ENCODE data around the gene PTPRN2. TPM values are rescaled to one million over a fixed set of nuclear protein-coding genes. Genes with fewer than 3 reads are reported as not detected.

Gene PTPRN2
- total RNA-seq, 1 donor = 0.09 TPM

DNA sequence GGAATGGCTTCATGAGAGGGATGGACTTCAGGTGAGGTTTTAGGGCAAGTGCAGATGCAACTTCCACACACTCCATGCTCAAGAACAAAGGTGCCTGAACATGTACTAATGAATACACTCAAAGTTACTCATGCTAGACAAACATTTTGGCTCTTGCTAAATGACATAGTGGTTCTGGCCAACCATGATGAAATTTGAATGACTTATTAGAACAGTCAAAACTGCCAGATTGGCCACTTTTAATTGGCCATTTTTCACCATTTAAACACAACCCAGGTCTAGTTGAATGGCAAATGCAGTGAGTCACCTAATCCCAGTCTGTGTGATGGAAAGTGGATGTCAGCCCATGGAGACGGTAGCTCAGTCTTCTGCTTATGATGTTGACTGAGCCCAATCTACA, 4.9 kb upstream of the PTPRN2 start:
- no peak overlapping the region for H3K4me3 ChIP-seq (ENCODE audit: low read depth, low read length)
- TF ChIP-seq, protein P1, sequence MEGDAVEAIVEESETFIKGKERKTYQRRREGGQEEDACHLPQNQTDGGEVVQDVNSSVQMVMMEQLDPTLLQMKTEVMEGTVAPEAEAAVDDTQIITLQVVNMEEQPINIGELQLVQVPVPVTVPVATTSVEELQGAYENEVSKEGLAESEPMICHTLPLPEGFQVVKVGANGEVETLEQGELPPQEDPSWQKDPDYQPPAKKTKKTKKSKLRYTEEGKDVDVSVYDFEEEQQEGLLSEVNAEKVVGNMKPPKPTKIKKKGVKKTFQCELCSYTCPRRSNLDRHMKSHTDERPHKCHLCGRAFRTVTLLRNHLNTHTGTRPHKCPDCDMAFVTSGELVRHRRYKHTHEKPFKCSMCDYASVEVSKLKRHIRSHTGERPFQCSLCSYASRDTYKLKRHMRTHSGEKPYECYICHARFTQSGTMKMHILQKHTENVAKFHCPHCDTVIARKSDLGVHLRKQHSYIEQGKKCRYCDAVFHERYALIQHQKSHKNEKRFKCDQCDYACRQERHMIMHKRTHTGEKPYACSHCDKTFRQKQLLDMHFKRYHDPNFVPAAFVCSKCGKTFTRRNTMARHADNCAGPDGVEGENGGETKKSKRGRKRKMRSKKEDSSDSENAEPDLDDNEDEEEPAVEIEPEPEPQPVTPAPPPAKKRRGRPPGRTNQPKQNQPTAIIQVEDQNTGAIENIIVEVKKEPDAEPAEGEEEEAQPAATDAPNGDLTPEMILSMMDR (IDR thresholded peaks at IDR 0.05; ENCODE audit: insufficient read depth, low read length) = no peak

GRCh38 chr7:158591944-158592343, 4.3 kb upstream of the PTPRN2 start:
- DNase-seq (ENCODE audit: low read depth) = no peak
- no peak overlapping the region for H3K4me3 ChIP-seq (ENCODE audit: low read depth, low read length)
- TF ChIP-seq, protein P1 (IDR thresholded peaks at IDR 0.05; ENCODE audit: insufficient read depth, low read length) = no peak

More for the DNA sequence above, 4.9 kb upstream of the PTPRN2 start:
- no peak for DNase-seq (ENCODE audit: low read depth)

DNA sequence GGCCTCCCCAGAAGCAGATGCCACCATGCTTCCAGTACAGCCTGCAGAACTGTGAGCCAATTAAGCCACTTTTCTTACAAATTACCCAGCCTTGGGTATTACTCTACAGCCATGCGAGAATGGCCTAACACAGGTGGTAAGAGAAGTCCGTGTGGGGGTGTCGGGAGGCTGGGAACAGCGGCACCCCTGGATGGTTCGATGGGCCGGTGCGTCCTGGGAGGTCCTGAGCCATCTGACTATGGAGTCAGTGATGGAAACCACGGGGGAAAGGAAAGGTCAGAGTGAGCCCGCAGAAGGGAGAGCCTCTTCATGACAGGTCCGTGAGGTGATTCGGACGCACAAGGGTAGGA, 2.5 kb upstream of the PTPRN2 start:
- TF ChIP-seq, protein P1 (IDR thresholded peaks at IDR 0.05; ENCODE audit: insufficient read depth, low read length) = no peak
- H3K4me3 ChIP-seq (ENCODE audit: low read depth, low read length) = no peak overlapping the region
- no peak for DNase-seq (ENCODE audit: low read depth)

DNA sequence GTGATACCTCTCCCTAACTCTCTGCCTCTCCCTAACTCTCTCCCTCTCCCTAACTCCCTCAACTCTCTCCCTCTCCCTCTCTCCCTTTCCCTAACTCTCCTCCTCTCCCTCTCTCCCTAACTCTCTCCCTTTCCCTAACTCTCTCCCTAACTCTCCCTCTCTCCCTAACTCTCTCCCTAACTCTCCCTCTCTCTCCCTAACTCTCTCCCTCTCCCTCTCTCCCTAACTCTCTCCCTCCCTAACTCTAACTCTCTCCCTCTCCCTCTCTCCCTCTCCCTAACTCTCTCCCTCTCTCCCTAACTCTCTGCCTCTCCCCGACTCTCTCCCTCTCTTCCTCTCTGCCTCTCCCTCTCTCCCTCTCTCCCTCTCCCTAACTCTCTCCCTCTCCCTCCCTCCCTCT, 2.0 kb upstream of the PTPRN2 start:
- DNase-seq (ENCODE audit: low read depth) = no peak
- H3K4me3 ChIP-seq (ENCODE audit: low read depth, low read length) = no peak overlapping the region
- TF ChIP-seq, protein P1 (IDR thresholded peaks at IDR 0.05; ENCODE audit: insufficient read depth, low read length) = no peak

DNA sequence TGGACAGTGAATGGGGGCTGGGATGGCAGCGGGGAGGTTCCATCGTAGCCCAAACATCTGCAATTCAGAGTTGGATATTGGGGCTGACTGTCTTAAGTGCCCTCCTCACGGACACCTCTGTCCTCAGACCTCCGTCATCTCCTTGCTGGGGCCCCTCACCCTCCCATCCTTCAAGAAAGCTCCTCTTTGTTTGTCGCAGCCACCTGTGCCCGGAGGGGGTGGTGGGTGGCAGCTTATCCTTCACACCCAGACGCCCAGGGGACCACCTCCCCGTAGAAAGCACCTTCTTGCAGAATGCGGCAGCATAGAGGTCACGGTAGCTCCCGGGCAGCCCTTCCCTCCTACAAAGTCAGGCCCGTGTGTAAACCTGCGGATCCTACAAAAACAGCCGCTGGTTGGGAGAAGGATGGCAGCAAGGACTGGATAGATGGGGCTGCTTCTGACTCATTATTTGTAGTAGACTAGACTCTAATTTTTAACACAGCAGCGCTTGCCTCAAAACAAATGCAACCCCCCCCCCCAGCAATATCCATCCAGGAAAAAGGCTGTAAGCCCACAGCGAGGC, 1.3 kb upstream of the PTPRN2 start:
- TF ChIP-seq, protein P1 (IDR thresholded peaks at IDR 0.05; ENCODE audit: insufficient read depth, low read length) = no peak
- DNase-seq (ENCODE audit: low read depth) = no peak
- no peak overlapping the region for H3K4me3 ChIP-seq (ENCODE audit: low read depth, low read length)

DNA sequence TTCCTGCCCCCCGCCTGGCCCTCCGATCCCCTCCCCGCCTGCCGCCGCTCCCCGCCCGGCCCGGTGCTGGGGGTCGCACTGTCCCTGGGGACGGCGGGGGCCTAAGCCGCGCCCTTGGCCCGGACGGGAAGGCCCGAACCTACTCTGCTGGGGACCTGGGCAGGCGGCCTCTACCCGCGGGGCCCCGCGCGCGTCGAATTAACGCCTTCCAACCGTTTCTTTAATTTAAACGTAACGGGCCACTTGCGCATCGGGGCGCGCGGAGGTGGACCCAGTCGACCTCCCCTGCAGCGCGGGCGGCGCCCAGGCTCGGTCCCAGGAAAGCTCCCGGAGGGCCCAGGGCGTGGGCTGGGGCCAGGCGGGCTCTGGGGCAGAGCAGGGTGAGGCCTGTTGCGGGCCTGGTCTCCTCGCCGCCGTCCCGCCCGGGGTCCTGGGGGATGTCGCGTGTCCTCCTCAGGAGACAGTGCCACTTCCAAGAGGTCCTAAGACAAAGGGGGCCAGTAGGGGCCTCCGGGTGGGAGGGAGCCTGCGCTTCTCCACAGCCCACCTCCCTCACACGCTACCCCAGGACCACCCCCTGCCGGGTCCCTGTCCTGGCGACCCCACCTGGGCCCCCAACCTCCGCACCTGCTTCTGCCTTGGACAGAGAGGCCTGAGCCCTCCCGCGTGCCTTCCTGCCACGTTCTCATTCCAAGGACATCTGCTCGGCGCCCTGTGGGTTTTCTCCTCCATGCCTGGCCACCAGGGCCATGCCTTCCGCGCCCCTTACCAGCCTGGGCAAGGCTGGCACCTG, 658 bp upstream of the PTPRN2 start:
- H3K4me3 ChIP-seq (ENCODE audit: low read depth, low read length) = peak overlapping the region; percentile 46
- TF ChIP-seq, protein P1 (IDR thresholded peaks at IDR 0.05; ENCODE audit: insufficient read depth, low read length) = no peak
- DNase-seq (ENCODE audit: low read depth) = no peak

Data from fibroblast of the aortic adventitia (primary cell).